HG03432 (cell line): Measurements from ENCODE around the gene KRTAP12-4.
"Not testable (repeated sequence)": the region's sequence is repeated elsewhere in the genome, so short reads cannot be mapped to it uniquely, and the experiment has no call there.

Source experiments
- ATAC-seq: cut with Tn5 transposase; IDR thresholded peaks from one replicate; pipeline ENCODE4 v1.9.1; 2021; ENCODE audit warnings: mild to moderate bottlenecking, moderate library complexity; ENCODE audit not compliant: unreplicated experiment

Gene KRTAP12-4

DNA sequence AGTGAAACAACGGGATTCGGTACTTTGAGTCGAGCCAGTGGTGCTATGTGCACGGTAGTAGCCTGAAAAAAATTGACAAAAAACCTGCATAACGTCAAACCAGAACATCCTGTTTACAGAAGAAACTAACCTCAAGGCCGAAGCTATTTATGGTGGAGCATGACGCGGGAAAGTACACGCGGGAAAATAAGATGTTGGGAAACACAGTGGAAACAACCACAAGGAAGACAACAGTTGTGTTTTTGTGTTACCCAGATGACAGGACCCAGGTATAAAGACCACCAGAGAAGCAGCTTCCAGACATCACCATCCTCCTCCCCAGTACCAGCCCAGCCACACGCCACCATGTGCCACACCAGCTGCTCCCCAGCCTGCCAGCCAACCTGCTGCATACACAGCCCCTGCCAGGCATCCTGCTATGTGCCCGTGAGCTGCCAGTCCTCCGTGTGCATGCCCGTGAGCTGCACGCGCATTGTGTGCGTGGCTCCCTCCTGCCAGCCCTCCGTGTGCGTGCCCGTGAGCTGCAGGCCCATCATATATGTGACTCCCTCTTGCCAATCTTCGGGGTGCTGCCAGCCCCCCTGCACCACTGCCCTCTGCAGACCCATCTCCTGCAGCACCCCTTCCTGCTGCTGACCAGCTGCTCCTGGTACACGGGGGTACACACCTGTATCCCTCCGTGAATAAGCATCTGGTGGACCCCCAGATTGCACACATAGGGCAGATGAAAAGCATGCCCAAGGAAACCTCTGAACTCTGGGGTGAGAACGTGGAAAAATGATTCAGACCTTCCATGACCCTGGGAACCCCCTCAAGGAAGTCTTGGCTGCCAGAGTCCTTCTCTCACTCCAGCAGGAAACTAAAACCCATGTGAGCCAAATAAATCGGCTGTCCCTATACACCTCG is 3.4 kb upstream of the KRTAP12-4 start, which contains the start of gene KRTAP12-3:
Gene KRTAP12-3, plus strand, starts transcription at position 298 of the 906 bp plus-strand sequence. Its CDS starts 48 bp downstream, at position 346.
- no peak for ATAC-seq

DNA sequence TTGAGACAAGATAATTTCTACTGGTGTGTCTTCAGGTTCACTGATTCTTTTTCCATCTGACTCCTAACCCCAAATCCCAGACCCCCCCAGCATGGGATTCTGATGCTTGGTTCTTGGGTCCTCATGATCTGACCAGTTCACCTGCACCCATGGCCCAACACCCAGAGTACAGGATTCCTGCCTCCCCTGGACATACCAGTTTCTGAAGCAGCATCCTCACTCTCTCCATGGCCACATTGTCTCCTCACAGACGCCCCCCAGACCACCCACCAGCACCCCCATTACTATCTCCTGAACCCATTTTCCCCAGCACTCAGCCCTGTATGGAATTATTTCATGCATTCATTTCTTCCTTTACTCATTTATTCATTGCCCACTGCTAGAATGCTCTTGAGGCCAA is 2.4 kb upstream of the KRTAP12-4 start:
- ATAC-seq, result no peak

DNA sequence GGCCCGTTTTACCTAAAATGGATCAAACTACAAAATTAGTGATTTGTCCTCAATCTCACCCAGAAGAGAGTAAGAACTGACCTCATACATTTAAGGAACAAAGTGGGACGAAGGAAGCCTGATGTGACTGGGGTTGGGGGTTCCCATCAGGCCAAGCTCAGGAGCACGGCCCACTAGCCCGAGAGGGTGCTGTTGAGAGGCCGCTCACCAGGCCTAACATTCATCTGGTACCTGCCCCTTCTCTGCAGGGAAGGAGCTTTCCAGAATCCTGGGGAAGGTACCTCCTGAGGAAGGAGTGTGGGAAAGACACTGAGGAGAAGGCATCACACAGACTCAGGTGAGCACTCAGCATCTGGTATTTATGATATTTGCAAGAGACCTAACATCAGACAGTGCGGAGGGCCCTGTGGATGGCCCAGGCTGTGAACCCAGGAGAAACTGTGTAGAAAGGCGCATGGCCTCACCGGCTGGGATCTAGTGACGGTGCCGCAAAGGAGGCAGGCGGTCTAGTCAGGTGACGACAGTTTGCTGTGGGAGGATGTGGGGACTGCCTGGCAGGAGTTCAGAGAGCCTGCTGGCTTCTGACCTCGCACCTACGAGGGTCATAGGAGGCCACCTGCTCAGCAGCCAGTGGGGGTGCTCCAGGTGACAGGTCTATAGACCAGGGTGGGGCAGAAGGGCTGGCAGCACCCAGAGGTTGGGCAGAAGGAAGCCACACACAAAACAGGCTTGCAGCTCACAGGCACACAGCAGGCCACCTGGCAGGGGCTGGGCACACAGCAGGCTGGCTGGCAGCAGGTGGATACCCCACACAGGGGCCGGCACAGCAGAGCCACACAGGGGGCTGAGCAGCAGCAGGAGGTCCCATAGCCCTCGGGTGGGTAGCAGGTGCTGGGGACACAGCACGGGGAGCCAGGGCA is 543 bp downstream of the KRTAP12-4 start:
- ATAC-seq, result no peak

DNA sequence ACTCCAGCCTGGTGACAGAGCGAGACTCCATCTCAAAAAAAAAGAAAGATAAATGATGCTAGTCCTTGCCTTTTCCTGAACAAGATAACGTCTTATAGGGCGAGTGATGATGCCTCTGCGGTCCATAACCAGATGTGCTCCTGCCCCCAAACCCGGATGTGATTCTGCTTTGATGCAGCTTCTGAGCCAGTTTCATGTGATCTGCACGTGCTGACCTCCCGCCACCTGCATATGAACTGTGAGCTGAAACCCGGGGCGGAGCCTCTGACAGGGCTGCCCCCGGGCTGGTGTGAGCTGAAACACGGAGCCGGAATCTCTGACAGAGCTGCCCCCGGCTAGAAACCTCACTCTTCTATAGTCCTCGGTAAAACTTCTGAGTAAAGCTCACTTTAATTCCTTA is 1.3 kb downstream of the KRTAP12-4 start:
- no peak for ATAC-seq

DNA sequence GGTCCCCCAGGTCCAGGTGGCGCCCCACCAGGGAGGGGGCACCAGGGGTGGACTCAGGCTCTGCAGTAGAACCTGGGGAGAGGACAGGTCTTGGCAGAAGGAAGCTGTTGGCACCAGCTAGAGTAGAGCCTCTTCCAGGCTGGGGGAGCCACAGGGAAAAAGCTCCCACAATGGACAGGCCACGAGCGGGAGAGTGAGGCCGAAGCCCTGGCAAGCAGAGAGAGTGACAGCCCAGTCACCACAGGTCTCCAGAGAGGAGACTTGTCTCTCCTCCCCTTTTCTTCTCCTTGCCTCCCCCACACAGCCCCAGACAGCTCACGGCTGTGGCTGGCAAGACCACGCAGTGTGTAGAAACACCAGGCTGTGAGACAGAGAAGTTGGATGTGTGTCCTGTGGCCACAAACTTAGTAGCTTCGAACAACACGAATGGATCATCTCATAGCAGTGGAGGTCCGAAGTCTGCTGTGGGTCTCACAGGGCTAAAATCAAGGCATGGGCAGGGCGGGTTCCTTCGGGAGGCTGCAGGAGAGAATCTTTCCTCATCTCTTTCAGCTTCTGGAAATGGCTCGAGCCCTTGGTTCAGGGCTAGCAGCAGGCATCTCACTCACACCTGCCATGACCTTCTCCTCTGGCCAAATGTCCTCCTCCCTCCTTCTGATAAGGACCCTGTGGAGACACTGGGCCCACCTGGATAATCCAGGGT is 3.3 kb downstream of the KRTAP12-4 start:
- no peak for ATAC-seq

DNA sequence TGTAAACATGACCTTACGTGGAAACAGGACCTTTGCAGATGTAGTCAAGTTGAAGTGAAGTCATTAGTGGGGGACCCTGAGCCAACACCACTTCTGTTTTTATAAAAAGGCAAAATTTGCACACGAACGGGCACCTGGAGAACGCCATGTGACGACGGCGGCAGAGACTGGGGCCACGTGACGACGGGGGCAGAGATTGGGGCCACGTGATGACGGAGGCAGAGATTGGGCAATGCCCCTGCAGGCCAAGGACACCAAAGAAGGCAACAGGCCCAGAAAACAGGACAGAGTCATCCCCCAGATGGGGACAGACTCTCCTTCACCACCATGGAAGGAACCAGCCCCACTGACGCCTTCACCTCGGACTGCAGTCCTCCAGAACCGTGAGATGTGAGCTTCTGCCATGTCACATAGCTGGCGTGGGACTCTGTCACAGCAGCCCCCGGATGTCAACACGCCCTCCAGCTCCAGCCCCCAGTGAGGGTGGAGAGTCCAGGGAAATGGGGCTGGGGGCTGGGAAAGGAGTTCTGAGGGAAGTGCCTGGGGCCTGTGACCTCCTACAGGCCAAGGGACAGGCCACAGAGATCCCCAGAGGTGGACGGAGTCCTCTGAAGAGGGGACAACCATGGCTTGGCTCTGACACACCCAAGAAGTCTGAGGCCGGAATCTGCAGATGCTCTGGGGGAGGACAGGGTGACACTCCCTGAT is 4.0 kb downstream of the KRTAP12-4 start:
- ATAC-seq, result no peak

DNA sequence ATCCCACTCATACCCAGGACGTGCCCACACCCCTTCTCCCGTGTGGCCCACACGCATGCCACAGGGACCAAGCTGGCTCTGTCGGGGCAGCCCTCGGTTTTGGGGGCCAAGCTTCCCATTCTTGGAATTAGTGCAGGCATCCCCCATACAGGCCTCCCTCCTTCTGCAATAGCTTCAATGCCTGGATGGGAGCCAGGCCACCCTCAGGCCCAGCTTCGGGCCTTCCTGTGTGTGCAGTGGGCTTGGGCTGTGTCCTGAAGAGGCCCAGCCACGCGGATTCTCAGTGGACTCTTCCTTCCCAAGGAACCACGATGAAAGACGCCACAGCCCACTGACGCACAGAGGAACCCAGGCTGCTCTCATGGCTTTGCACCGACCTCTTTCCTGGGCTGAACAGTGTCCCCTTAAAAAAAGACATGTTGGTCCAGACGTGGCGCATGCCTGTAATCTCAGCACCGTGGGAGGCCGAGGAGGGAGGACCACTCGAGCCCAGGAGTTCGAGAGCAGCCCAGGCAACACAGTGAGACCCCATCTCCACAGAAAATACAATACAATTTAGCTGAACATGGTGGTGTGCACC is 4.8 kb downstream of the KRTAP12-4 start:
- ATAC-seq, result no peak

DNA sequence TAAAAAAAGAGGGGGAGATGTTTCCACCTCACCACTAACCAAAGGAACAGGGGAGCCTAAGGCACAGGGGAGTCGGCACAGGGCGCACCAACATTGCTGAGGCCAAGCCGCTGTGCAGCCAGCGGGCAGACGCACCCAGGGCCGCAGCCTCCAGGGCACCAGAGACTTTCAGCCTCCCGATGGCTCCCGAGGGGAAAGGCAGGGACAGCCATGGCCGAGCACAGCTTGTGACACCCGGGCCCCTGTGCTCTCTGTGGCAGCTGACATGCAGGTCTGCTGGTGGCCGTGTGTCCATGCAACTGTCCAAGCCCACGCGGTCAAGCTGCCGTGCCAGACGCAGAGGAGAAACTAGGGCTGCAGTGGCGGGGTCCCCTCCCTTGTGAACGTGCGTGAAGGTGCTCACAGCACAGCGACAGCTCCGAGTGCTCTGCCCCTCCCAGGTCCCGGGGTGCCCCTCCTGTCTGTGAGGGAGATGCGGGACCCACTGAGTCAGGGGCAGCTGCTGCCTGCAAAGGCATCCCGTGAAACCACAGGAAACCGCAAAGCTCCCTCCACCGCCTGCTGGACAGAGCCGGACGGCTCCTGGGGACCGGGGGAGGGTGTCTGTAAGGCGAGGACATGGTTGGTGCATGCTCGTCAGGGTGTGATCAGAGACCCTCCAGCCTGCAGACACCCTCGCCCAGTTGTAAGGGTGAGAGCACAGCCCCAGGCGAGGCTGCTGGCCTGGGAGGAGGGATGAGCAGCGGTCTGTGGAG is 5.7 kb downstream of the KRTAP12-4 start:
- ATAC-seq, result no peak

DNA sequence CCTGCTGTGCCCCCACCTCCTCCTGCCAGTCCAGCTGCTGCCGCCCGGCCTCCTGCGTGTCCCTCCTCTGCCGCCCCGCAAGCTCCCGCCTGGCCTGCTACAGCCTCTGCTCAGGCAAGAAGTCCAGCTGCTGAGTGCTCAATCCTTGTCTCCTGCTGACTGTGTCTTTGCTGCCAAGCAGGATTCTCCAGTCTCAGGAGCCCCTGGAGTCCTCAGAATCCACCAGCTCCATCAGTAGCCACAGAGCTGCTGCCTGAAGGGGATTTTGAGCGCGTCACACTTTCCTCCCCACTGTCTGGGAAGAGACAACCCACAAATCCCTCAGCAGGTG is 7.3 kb downstream of the KRTAP12-4 start:
- ATAC-seq, result no peak

DNA sequence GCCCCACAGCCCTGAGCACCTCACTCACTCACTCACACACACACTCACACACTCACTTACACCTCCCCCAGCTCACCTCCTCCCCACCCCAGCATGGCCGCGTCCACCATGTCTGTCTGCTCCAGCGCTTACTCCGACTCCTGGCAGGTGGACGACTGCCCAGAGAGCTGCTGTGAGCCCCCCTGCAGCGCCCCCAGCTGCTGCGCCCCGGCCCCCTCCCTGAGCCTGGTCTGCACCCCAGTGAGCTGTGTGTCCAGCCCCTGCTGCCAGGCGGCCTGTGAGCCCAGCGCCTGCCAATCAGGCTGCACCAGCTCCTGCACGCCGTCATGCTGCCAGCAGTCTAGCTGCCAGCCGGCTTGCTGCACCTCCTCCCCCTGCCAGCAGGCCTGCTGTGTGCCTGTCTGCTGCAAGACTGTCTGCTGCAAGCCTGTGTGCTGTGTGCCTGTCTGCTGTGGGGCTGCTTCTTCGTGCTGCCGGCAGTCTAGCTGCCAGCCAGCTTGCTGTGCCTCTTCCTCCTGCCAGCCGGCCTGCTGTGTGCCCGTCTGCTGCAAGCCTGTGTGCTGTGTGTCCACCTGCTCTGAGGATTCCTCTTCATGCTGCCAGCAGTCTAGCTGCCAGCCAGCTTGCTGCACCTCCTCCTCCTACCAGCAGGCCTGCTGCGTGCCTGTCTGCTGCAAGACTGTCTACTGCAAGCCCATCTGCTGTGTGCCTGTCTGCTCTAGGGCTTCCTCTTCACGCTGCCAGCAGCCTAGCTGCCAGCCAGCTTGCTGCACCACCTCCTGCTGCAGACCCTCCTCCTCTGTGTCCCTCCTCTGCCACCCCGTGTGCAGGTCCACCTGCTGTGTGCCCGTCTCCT is 7.9 kb downstream of the KRTAP12-4 start, which contains the start of gene KRTAP10-11:
Gene KRTAP10-11, plus strand, starts transcription at position 49 of the 856 bp plus-strand sequence. Its CDS starts 45 bp downstream, at position 94.
- ATAC-seq, result not testable (repeated sequence)

DNA sequence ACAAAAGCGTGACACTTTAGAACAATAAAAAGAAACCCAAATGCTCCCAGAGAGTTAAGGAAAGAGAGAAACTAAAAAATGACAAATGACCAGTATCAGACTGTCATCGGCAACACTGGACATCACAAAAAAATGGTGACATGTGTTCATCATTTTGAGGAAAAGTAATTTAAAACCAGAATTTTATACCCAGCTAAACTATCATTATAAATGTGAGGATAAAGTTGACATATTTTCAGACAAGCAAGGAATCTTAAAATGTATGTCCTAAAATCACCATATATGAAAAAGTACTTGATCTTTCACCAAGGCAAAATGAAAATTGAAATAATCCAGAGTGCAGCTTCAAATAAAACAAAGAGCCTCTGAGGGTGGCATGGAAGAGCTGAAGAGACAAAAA is 9.6 kb downstream of the KRTAP12-4 start:
- no peak for ATAC-seq

DNA sequence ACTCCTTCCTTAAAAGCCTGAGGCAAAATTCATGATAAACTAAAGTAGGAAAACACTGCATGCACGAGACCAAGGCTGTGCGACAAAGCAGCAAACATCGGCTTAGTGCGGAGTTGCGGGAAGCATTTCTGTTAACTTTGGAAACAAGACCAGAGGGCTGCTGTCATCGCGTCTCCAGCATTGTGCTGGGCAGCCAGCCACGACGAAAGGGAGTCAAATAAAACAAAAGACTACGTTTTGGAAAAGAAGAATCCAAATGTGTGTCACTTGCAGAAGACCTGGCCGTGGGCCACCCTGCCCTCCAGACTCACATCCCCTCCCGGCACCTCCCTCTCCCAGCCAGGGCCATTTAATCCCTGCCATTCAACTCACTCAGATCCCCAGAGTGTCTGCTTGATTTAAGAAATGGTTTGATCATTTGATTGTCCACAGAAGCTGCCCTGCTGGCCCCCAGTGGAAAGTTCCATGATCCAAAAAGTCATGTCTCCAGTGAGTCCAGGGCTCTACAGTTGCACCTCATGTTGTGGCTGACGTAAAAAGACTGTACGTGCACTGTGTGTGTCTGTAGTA is 10.6 kb downstream of the KRTAP12-4 start:
- ATAC-seq, result no peak

DNA sequence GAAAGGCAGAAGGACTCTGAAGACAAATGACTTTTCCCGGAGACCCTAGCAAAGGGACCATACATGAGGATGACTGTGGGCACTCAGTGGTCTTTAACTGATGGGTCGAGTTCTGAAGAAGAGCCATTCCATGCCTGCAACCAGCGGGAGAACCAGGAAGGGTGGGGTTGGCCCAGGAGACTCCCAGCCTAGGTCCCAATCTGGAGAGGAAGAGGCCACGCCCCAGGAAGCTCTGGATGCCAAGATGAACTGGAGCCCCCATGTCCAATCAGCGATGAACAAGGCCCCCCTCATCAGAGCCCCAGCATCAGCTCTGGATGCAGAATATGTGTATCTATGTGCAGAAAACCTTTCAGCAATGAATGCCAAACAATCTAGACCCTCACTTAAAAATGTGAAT is 13.7 kb downstream of the KRTAP12-4 start:
- ATAC-seq, result no peak

DNA sequence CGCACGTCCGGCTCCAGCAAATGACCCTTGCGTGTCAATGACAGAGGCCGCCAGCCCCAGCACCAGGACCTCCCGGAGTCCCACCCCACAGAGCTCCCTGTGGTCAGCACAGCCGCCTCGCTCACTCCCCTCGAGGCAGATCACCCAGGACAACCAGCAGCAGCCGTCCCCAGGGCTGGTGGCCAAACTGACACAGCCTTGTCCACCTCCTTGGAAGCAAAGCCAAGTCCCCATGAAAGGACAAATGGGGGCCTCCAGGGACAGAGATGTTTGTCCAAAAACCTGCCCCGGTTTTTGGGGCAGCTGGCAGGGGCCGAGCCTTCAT is 15.2 kb downstream of the KRTAP12-4 start:
- ATAC-seq, result no peak

DNA sequence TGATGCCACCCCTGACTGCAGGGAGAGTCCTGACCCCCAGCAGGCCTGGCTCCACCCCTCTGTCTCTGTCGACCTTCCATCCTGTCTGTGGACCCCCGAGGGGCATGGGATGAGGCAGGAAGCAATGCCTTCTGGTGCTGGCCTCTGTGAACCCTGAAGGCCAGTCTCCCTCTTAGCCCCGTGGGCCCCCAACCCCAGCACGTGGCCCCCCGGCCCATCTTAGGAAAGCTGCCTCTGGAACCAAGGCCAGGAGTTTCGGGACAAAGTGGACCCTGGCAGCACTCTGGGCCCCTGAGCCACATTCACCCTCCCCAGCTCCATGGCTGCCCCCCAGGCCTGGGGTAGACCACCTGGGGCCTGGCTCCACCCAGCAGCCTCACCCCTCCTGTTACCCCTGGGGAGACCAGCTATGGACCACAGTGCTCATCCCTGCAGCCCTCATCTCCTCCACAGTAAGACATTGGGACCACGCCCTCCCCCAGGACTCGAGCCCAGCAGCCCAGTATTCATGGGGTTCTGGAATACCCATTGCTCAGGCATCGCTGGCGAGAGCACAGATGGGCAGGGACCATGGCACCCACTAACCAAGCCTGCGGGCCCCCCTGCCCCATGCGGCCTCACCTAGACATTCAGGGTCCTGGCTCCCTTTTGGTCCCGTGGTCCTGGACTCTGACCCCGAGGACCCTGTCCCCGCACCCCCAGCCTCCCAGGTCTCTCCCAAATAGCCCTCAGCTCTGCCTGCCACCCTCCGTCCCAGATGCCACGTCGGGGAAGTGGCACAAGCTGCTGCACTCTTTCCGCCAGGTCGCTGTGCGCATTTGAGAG is 15.7 kb downstream of the KRTAP12-4 start:
- not testable (repeated sequence) for ATAC-seq

DNA sequence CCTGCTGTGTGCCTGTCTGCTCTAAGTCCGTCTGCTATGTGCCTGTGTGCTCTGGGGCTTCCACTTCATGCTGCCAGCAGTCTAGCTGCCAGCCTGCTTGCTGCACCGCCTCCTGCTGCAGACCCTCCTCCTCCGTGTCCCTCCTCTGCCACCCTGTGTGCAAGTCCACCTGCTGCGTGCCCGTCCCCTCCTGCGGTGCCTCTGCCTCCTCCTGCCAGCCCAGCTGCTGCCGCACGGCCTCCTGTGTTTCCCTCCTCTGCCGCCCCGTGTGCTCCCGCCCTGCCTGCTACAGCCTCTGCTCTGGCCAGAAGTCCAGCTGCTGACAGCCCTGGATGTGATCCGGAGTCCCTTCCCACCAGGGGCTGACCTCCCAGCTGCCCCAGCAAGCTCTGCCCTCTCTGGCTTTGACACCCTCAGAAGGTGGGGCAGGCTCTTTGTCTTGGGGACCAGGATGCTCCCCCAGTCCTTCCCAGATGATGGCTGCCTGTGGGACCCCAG is 16.6 kb downstream of the KRTAP12-4 start:
- ATAC-seq, result not testable (repeated sequence)
